GM23338 (cell line): ENCODE data around the gene KAZALD1. TPM values are rescaled to one million over a fixed set of nuclear protein-coding genes. Genes with fewer than 3 reads are reported as not detected.

Experiments used
- ATAC-seq: fragments of 200-7000 bp; cut with Tn5 transposase; 3 replicates; pipeline ENCODE4 v1.9.1; 2020
- DNase-seq: peaks from one replicate; pipeline ENCODE4 v3.0.0-alpha.2; 2015; ENCODE audit warnings: low spot score
- H2AFZ ChIP-seq: fragments of 200-600 bp; sonication (generic); 2 replicates; pipeline ENCODE4 v1.8.0; 2016; ENCODE audit warnings: antibody characterized with exemption, mild to moderate bottlenecking, moderate library complexity
- H3F3A ChIP-seq: fragments of 200-600 bp; sonication (generic); replicated peaks from 2 replicates; pipeline ENCODE4 v1.8.0; 2017; ENCODE audit warnings: antibody characterized with exemption, mixed run types, low read depth
- H3K27ac ChIP-seq: fragments of 200-600 bp; sonication (generic); 2 replicates; pipeline ENCODE4 v1.6.1; 2016; ENCODE audit warnings: low read depth
- H3K27me3 ChIP-seq: fragments of 200-600 bp; sonication (generic); 2 replicates; pipeline ENCODE4 v1.8.0; 2016; ENCODE audit warnings: mild to moderate bottlenecking, mixed run types, moderate library complexity; ENCODE audit not compliant: insufficient read depth
- H3K36me3 ChIP-seq: fragments of 200-600 bp; sonication (generic); 2 replicates; pipeline ENCODE4 v1.8.0; 2016; ENCODE audit warnings: mild to moderate bottlenecking; ENCODE audit not compliant: insufficient read depth
- H3K4me1 ChIP-seq: fragments of 200-600 bp; sonication (generic); 2 replicates; pipeline ENCODE4 v1.8.0; 2016; ENCODE audit warnings: mild to moderate bottlenecking, moderate library complexity; ENCODE audit not compliant: insufficient read depth
- H3K4me2 ChIP-seq: fragments of 200-600 bp; sonication (generic); 2 replicates; pipeline ENCODE4 v1.7.1; 2017; ENCODE audit warnings: mixed run types
- H3K4me3 ChIP-seq: fragments of 200-600 bp; sonication (generic); 2 replicates; pipeline ENCODE4 v1.6.1; 2016; ENCODE audit warnings: mixed run types
- H3K79me2 ChIP-seq: fragments of 200-600 bp; sonication (generic); replicated peaks from 2 replicates; pipeline ENCODE4 v1.8.0; 2017; ENCODE audit warnings: mild to moderate bottlenecking; ENCODE audit not compliant: insufficient read depth
- H3K9me2 ChIP-seq: fragments of 200-600 bp; sonication (generic); 2 replicates; pipeline ENCODE4 v1.8.0; 2017; ENCODE audit not compliant: insufficient read depth
- H4K20me1 ChIP-seq: fragments of 200-600 bp; sonication (generic); replicated peaks from 2 replicates; pipeline ENCODE4 v1.8.0; 2017; ENCODE audit warnings: mild to moderate bottlenecking; ENCODE audit not compliant: insufficient read depth
- H3K27ac Mint-ChIP-seq: 2 replicates; pipeline ENCODE4 v1.8.0; 2020; ENCODE audit warnings: inconsistent platforms, mild to moderate bottlenecking, moderate library complexity, mixed read lengths
- H3K27me3 Mint-ChIP-seq: 3 replicates; pipeline ENCODE4 v1.8.0; 2022; ENCODE audit warnings: low read depth, mild to moderate bottlenecking, moderate library complexity, mixed read lengths, inconsistent platforms; ENCODE audit not compliant: insufficient read depth, poor library complexity
- H3K36me3 Mint-ChIP-seq: 3 replicates; pipeline ENCODE4 v1.8.0; 2021; ENCODE audit warnings: low read depth, mild to moderate bottlenecking, inconsistent platforms, moderate library complexity, mixed read lengths
- H3K4me1 Mint-ChIP-seq: 3 replicates; pipeline ENCODE4 v1.8.0; 2020; ENCODE audit warnings: mild to moderate bottlenecking, inconsistent platforms, mixed read lengths
- H3K4me3 Mint-ChIP-seq: 3 replicates; pipeline ENCODE4 v1.8.0; 2021; ENCODE audit warnings: moderate library complexity, mild to moderate bottlenecking, inconsistent platforms, mixed read lengths
- H3K9me3 Mint-ChIP-seq: 3 replicates; pipeline ENCODE4 v1.8.0; 2020; ENCODE audit warnings: moderate library complexity, mild to moderate bottlenecking, inconsistent platforms, mixed read lengths
- CREB1 ChIP-seq: fragments of 250-450 bp; sonication (Bioruptor Pico); IDR thresholded peaks from 2 replicates; pipeline ENCODE4 v1.5.0; 2020; ENCODE audit warnings: low read depth, mild to moderate bottlenecking, moderate library complexity
- CTCF ChIP-seq, 2 experiments: fragments of 200-600 bp in 1 of 2; sonication (generic) in 1 of 2; conservative IDR thresholded peaks; 2 replicates each; pipeline versions ENCODE4 v1.5.1 to v1.6.1; 2016 to 2017; ENCODE audit warnings: antibody characterized with exemption in 2 of 2, low read depth in 2 of 2, mild to moderate bottlenecking in 2 of 2, moderate library complexity in 1 of 2
- EZH2 ChIP-seq: fragments of 200-600 bp; sonication (generic); IDR thresholded peaks from one replicate; pipeline ENCODE4 v1.8.0; 2017; ENCODE audit warnings: antibody characterized with exemption, mild to moderate bottlenecking, low read depth; ENCODE audit not compliant: unreplicated experiment
- JUNB ChIP-seq: IDR thresholded peaks from one replicate; pipeline ENCODE4 v1.6.1; 2016; ENCODE audit warnings: antibody characterized with exemption; ENCODE audit not compliant: unreplicated experiment
- NANOG ChIP-seq: IDR thresholded peaks from 2 replicates; pipeline ENCODE4 v1.6.1; 2016; ENCODE audit warnings: antibody characterized with exemption, borderline replicate concordance
- STAT1 ChIP-seq: IDR thresholded peaks from one replicate; pipeline ENCODE4 v1.6.1; 2016; ENCODE audit warnings: antibody characterized with exemption; ENCODE audit not compliant: unreplicated experiment
- ZNF114 ChIP-seq: fragments of 250-450 bp; sonication (Bioruptor Pico); IDR thresholded peaks from 2 replicates; pipeline ENCODE4 v1.5.0; 2020; ENCODE audit warnings: mild to moderate bottlenecking, moderate library complexity
- ZNF331 ChIP-seq: fragments of 250-450 bp; sonication (Bioruptor Pico); IDR thresholded peaks from 2 replicates; pipeline ENCODE4 v1.5.0; 2020; ENCODE audit warnings: low read depth, mild to moderate bottlenecking, moderate library complexity
- polyA plus RNA-seq: library from polyadenylated mRNA; unstranded; fragments of >200 nt; fragmentation: Nextera tagmentation; extraction: Ambion mirVana; gene quantifications from 2 replicates; pipeline ENCODE4 v1.2.1, GENCODE V29; 2016
- total RNA-seq: library from RNA; depleted of rRNA; stranded (reverse); fragments of >200 nt; shearing (Covaris generic); gene quantifications from 2 replicates; pipeline ENCODE4 v1.2.3, GENCODE V29; 2014
- TF ChIP-seq, protein P1 (sequence below): IDR thresholded peaks from 2 replicates; pipeline ENCODE4 v1.6.1; 2016; ENCODE audit warnings: antibody characterized with exemption

The KAZALD1 gene
- total and polyA plus RNA-seq, 2 experiments from 2014 or later: 0.27 to 1.3 TPM

- no peak for TF ChIP-seq CTCF (conservative IDR thresholded peaks at IDR 0.05; ENCODE audit: low read depth in 2 of 2)
- no peak for TF ChIP-seq NANOG
- TF ChIP-seq CREB1 (CRISPR knock-in tag): no peak
- TF ChIP-seq ZNF331 (CRISPR knock-in tag): no peak
- no peak for TF ChIP-seq STAT1
- TF ChIP-seq, protein P1, sequence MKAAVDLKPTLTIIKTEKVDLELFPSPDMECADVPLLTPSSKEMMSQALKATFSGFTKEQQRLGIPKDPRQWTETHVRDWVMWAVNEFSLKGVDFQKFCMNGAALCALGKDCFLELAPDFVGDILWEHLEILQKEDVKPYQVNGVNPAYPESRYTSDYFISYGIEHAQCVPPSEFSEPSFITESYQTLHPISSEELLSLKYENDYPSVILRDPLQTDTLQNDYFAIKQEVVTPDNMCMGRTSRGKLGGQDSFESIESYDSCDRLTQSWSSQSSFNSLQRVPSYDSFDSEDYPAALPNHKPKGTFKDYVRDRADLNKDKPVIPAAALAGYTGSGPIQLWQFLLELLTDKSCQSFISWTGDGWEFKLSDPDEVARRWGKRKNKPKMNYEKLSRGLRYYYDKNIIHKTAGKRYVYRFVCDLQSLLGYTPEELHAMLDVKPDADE: no peak
- TF ChIP-seq JUNB: no peak
- TF ChIP-seq ZNF114 (CRISPR knock-in tag): no peak
Observed at GRCh38 chr10:101018118-101018599, 43.6 kb upstream of the KAZALD1 start (continued).

DNA sequence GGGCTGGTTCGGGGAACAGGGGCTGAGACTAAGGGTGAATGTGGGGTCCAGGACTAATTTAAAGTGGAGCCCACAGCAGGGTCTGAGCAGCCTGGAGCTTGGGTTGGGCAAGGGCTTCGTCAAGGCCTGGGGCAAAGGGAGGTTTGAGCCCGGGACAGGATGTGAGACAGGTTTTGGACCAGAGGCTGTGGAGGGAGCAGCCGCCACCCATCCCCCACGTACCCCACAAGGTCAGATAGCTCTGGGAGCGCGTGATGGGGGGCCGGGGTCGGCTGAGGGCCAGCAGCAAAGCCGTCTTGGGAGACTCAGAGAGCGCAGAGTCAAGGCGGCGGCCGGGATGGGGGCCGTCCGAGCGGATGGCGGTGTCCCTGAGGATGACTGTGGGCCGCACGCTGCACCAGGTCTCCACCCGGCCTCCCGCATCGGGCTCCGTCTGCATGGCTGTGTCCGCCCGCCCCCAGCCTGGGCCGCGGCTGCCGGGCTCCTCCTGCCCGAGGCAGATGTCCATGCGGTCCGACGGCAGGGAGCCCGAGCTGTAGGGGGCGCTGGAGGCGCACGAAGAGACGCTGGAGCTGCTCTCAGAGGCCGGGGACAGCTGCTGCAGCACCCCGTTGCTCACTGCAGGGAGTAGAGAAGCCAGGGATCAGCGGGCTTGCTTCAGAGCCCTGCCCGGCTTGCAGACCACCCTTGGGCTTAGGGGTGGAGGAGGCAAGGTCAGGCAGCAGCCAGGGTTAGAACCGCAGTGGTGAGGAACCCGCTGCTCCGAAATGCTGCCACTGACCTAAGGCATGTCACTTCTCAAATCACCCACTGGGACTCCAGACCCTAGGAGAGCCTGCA, 43.0 kb upstream of the KAZALD1 start:
- TF ChIP-seq EZH2 (peak; percentile 66), CREB1 (CRISPR knock-in tag) (no peak), NANOG (no peak), CTCF (conservative IDR thresholded peaks at IDR 0.05; ENCODE audit: low read depth in 2 of 2) (peak; percentile 67 to 92)
- TF ChIP-seq, protein P1: no peak
- peak; percentile 92 for DNase-seq
- peak overlapping the region; percentile 69 for H3K4me3 Mint-ChIP-seq
- H3K4me2 ChIP-seq: peak overlapping the region; percentile 83
- peaks cover 57% of the 10 kb centered on the region for H3K27me3 Mint-ChIP-seq
- H3K4me3 ChIP-seq: peak overlapping the region; percentile 66
- H4K20me1 ChIP-seq: no peaks in the 10 kb centered on the region
- ATAC-seq: peak; percentile 88
- H3K36me3 ChIP-seq: no peaks in the 10 kb centered on the region
- no peaks in the 10 kb centered on the region; the same call in 2 of the 3 replicates for H3K36me3 Mint-ChIP-seq
- peaks cover 8% of the 10 kb centered on the region for H3K4me1 Mint-ChIP-seq
- H3K27me3 ChIP-seq: peaks cover 61% of the 10 kb centered on the region
- H3K79me2 ChIP-seq: no peaks in the 10 kb centered on the region
- H3K9me3 Mint-ChIP-seq: no peaks in the 10 kb centered on the region; the same call in 2 of the 3 replicates
- no peaks in the 10 kb centered on the region for H3K9me2 ChIP-seq
- H3K4me1 ChIP-seq: peaks cover 12% of the 10 kb centered on the region; the same call in 1 of the 2 replicates
- no peak overlapping the region for H3K27ac ChIP-seq
- H3F3A ChIP-seq: no peaks in the 10 kb centered on the region
- no peak overlapping the region for H3K27ac Mint-ChIP-seq
- H2AFZ ChIP-seq: peak overlapping the region; percentile 95
